GM18505 (cell line): ENCODE data around the gene GNB2.

ENCODE experiments used
- ATAC-seq: cut with Tn5 transposase; IDR thresholded peaks from one replicate; pipeline ENCODE4 v1.9.1; 2021; ENCODE audit not compliant: unreplicated experiment
- POLR2A ChIP-seq: IDR thresholded peaks from 4 replicates; pipeline ENCODE4 v1.6.1; 2011; ENCODE audit warnings: borderline replicate concordance; ENCODE audit not compliant: insufficient read depth, insufficient read length; ENCODE audit errors: extremely low read depth

Gene GNB2

DNA sequence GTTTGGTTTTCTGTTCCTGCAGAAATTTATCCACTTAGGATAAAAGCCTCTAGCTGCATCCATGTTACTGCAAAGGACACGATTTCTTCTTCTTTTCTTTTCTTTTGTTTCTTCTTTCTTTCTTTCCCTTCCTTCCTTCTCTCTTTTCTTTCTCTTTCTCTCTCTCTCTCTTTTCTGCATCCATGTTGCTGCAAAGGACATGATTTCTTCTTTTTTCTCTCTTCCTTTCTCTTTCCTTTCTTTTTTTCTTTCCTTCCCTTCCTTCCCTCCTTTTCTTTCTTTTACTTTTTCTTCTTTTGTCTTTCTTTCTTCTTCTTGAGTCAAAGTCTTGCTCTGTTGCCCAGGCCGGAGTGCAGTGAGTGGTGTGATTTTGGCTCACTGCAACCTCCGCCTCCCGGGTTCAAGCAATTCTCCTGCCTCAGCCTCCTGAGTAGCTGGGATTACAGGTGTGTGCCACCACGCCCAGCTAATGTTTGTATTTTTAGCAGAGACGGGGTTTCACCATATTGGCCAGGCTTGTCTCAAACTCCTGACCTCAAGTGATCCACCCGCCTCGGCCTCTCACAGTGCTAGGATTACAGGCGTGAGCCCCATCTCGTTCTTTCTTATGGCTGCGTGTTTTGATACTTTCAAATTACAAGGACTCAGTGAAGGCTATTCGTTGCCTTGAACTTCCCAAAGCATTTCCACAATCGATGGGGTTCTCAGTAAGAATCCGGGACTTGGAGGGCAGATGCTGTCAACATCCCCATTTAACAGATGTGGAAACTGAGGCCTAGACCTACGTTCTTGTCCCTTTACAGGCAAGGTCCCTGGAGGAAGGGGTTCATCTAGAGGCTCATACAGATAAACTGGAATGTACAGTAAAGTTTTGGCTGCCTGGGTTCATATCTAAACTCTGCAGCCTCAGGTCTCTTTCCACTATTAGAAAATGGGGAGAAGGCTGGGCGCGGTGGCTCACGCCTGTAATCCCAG, 1.9 kb upstream of the GNB2 start:
- ATAC-seq, result no peak
- TF ChIP-seq POLR2A, result no peak

GRCh38 chr7:100673942-100674410, 436 bp downstream of the GNB2 start:
- no peak for TF ChIP-seq POLR2A
- no peak for ATAC-seq

GRCh38 chr7:100674411-100675104, 1.0 kb downstream of the GNB2 start:
- ATAC-seq, result no peak

GRCh38 chr7:100675105-100675451, 1.5 kb downstream of the GNB2 start:
- no peak for ATAC-seq
- TF ChIP-seq POLR2A, result no peak

More at GRCh38 chr7:100674411-100675104, 1.0 kb downstream of the GNB2 start:
- no peak for TF ChIP-seq POLR2A

- TF ChIP-seq POLR2A, result peak; percentile 49
- peak; percentile 33 for ATAC-seq
Observed at GRCh38 chr7:100675581-100676350, 2.2 kb downstream of the GNB2 start.

GRCh38 chr7:100676501-100677306, 3.2 kb downstream of the GNB2 start:
- ATAC-seq, result no peak
- no peak for TF ChIP-seq POLR2A

DNA sequence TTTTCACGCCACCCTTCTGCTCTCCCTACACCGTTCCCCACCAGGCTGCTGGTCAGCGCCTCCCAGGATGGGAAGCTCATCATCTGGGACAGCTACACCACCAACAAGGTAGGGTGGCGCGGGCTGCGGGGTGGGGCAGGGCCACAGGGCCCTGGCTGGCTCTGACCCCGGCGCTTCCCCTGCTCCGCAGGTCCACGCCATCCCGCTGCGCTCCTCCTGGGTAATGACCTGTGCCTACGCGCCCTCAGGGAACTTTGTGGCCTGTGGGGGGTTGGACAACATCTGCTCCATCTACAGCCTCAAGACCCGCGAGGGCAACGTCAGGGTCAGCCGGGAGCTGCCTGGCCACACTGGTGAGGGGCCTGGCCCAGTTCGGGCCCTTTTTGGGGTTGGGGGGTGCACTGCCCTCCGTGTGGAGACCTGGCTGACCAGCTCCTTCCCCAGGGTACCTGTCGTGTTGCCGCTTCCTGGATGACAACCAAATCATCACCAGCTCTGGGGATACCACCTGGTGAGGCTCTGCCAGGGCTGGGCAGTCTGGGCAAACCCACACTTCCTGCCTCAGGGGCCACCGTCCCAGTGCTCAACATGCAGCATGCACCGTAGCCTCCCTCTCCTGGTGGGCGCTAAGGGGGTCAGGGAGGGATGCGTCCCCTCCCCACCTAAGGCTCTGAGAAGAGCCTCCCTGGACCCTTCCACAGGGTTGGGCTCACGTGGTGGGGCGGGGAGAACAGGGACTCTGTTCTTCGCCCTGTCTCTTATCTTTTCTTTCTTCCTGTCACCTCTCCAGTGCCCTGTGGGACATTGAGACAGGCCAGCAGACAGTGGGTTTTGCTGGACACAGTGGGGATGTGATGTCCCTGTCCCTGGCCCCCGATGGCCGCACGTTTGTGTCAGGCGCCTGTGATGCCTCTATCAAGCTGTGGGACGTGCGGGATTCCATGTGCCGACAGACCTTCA, 4.0 kb downstream of the GNB2 start:
- ATAC-seq, result no peak
- no peak for TF ChIP-seq POLR2A

DNA sequence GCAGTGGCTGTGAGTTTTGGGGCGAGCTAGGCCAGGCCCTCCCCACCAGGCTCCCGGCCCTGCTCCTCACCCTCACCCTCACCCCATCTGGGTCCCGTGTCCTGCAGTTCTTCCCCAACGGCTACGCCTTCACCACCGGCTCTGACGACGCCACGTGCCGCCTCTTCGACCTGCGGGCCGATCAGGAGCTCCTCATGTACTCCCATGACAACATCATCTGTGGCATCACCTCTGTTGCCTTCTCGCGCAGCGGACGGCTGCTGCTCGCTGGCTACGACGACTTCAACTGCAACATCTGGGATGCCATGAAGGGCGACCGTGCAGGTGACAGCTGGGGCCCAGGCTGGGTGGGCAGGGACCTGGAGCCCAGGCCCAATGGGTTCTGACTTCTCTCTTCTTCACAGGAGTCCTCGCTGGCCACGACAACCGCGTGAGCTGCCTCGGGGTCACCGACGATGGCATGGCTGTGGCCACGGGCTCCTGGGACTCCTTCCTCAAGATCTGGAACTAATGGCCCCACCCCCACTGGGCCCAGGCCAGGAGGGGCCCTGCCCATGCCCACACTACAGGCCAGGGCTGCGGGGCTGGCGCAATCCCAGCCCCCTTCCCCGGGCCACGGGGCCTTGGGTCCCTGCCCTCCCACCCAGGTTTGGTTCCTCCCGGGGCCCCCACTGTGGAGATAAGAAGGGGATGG, 4.9 kb downstream of the GNB2 start:
- ATAC-seq, result no peak

GRCh38 chr7:100679129-100679926, 5.8 kb downstream of the GNB2 start:
- no peak for ATAC-seq
- no peak for TF ChIP-seq POLR2A

More for the DNA sequence above, 4.9 kb downstream of the GNB2 start:
- TF ChIP-seq POLR2A, result peak; percentile 28

GRCh38 chr7:100679927-100680575, 6.5 kb downstream of the GNB2 start:
- ATAC-seq, result no peak
- TF ChIP-seq POLR2A, result no peak

GRCh38 chr7:100680576-100681271, 7.2 kb downstream of the GNB2 start:
- peak; percentile 41 for TF ChIP-seq POLR2A
- no peak for ATAC-seq
